Osteocyte (in vitro differentiated cells): Measurements from ENCODE around the gene TUBB2A. TPM values are rescaled to one million over a fixed set of nuclear protein-coding genes. Genes with fewer than 3 reads are reported as not detected.
A peak's percentile ranks its signal among the peaks of the same experiment; 100 is the strongest.

ENCODE experiments used
- DNase-seq: peaks from one replicate; pipeline ENCODE4 v3.0.0; 2021; ENCODE audit warnings: mixed read lengths; ENCODE audit not compliant: unreplicated experiment; ENCODE audit errors: extremely low spot score
- H3K27ac Mint-ChIP-seq: one replicate; pipeline ENCODE4 v1.8.0; 2021; ENCODE audit warnings: mild to moderate bottlenecking, mixed read lengths; ENCODE audit not compliant: unreplicated experiment
- H3K27me3 Mint-ChIP-seq: one replicate; pipeline ENCODE4 v1.8.0; 2021; ENCODE audit warnings: mixed read lengths; ENCODE audit not compliant: unreplicated experiment
- H3K36me3 Mint-ChIP-seq: one replicate; pipeline ENCODE4 v1.8.0; 2021; ENCODE audit warnings: mixed read lengths; ENCODE audit not compliant: unreplicated experiment
- H3K4me1 Mint-ChIP-seq: one replicate; pipeline ENCODE4 v1.8.0; 2021; ENCODE audit warnings: mixed read lengths; ENCODE audit not compliant: unreplicated experiment
- H3K4me3 Mint-ChIP-seq: one replicate; pipeline ENCODE4 v1.8.0; 2021; ENCODE audit warnings: mild to moderate bottlenecking, moderate library complexity, mixed read lengths; ENCODE audit not compliant: unreplicated experiment
- H3K9me3 Mint-ChIP-seq: one replicate; pipeline ENCODE4 v1.8.0; 2021; ENCODE audit warnings: mixed read lengths; ENCODE audit not compliant: unreplicated experiment
- CTCF ChIP-seq: fragments of 200-600 bp; sonication (generic); IDR thresholded peaks from 2 replicates; pipeline ENCODE4 v1.5.0; 2021; ENCODE audit warnings: antibody characterized with exemption, mild to moderate bottlenecking, moderate library complexity
- total RNA-seq: library from RNA; stranded (reverse); gene quantifications from 2 replicates; pipeline ENCODE4 v1.2.1, GENCODE V29; 2021

The TUBB2A gene
- total RNA-seq, 1 donor from 2014 or later, result 92.3 TPM

- Mint-ChIP-seq H3K9me3 (no peaks in the 10 kb centered on the region), H3K4me1 (peaks cover 13% of the 10 kb centered on the region), H3K36me3 (peaks cover 4% of the 10 kb centered on the region), H3K27me3 (no peaks in the 10 kb centered on the region), H3K4me3 (peak overlapping the region; percentile 82), H3K27ac (peak overlapping the region; percentile 62)
- DNase-seq, result no peak
- no peak for TF ChIP-seq CTCF
Measured at GRCh38 chr6:3119040-3119723, 38.2 kb downstream of the TUBB2A start.

- H3K27me3 Mint-ChIP-seq, result no peaks in the 10 kb centered on the region
- DNase-seq, result peak; percentile 99
- peak within 1 kb of the TSS; percentile 91 for H3K27ac Mint-ChIP-seq
- TF ChIP-seq CTCF, result no peak
- no peaks in the 10 kb centered on the region for H3K9me3 Mint-ChIP-seq
- peak within 1 kb of the TSS; percentile 82 for H3K4me3 Mint-ChIP-seq
- H3K4me1 Mint-ChIP-seq, result peaks cover 13% of the 10 kb centered on the region
- H3K36me3 Mint-ChIP-seq, result peaks cover 4% of the 10 kb centered on the region
Measured at GRCh38 chr6:3118353-3119039, 38.8 kb downstream of the TUBB2A start, which contains the start of gene BPHL. BPHL (plus strand) TSS chr6:3118711; CDS start chr6:3118741, 30 bp downstream.

- Mint-ChIP-seq H3K4me3 (peak overlapping the region; percentile 82), H3K27me3 (no peaks in the 10 kb centered on the region), H3K9me3 (no peaks in the 10 kb centered on the region), H3K4me1 (peaks cover 13% of the 10 kb centered on the region), H3K36me3 (peaks cover 7% of the 10 kb centered on the region), H3K27ac (peak overlapping the region; percentile 91)
- DNase-seq, result no peak
- TF ChIP-seq CTCF, result no peak
Measured at GRCh38 chr6:3117912-3118352, 39.4 kb downstream of the TUBB2A start.

- H3K36me3 Mint-ChIP-seq, result peaks cover 35% of the 10 kb centered on the region
- H3K27me3 Mint-ChIP-seq, result no peaks in the 10 kb centered on the region
- no peak overlapping the region for H3K4me3 Mint-ChIP-seq
- no peaks in the 10 kb centered on the region for H3K9me3 Mint-ChIP-seq
- H3K4me1 Mint-ChIP-seq, result peaks cover 10% of the 10 kb centered on the region
- TF ChIP-seq CTCF, result no peak
- no peak for DNase-seq
- no peak overlapping the region for H3K27ac Mint-ChIP-seq
Measured at GRCh38 chr6:3114377-3114776, 43.0 kb downstream of the TUBB2A start.

- TF ChIP-seq CTCF, result no peak
- no peaks in the 10 kb centered on the region for H3K9me3 Mint-ChIP-seq
- H3K4me3 Mint-ChIP-seq, result no peak overlapping the region
- H3K27me3 Mint-ChIP-seq, result no peaks in the 10 kb centered on the region
- peaks cover 64% of the 10 kb centered on the region for H3K36me3 Mint-ChIP-seq
- H3K4me1 Mint-ChIP-seq, result peaks cover 2% of the 10 kb centered on the region
- H3K27ac Mint-ChIP-seq, result no peak overlapping the region
- DNase-seq, result no peak
Measured at GRCh38 chr6:3109761-3110160, 47.6 kb downstream of the TUBB2A start.
